Panc1 (cell line): ENCODE data around the gene NINJ2.
"Not testable (repeated sequence)": the region's sequence is repeated elsewhere in the genome, so short reads cannot be mapped to it uniquely, and the experiment has no call there.

Experiments
- POLR2AphosphoS5 ChIP-seq: IDR thresholded peaks from 2 replicates; pipeline ENCODE4 v1.6.1; 2012; ENCODE audit warnings: mild to moderate bottlenecking, low read depth, low read length, moderate library complexity
- SIN3A ChIP-seq: IDR thresholded peaks from 2 replicates; pipeline ENCODE4 v1.6.1; 2012; ENCODE audit warnings: low read depth, mild to moderate bottlenecking, low read length, moderate library complexity, borderline replicate concordance; ENCODE audit not compliant: insufficient read depth
- TCF7L2 ChIP-seq: IDR thresholded peaks from 2 replicates; pipeline ENCODE4 v1.6.1; 2011; ENCODE audit warnings: mild to moderate bottlenecking, low read depth, low read length, inconsistent platforms
- TF ChIP-seq, protein P1 (sequence below): fragments of 450-650 bp; IDR thresholded peaks from 2 replicates; pipeline ENCODE4 v1.5.1; 2017; ENCODE audit warnings: mild to moderate bottlenecking
- TF ChIP-seq, protein P2 (sequence below), 2 experiments: IDR thresholded peaks; 2 replicates each; pipeline ENCODE4 v1.6.1; 2011 to 2012; ENCODE audit warnings: low read depth in 2 of 2, control low read depth in 1 of 2, low read length in 1 of 2, mild to moderate bottlenecking in 1 of 2, moderate library complexity in 1 of 2; ENCODE audit not compliant: insufficient read depth in 1 of 2

DNA sequence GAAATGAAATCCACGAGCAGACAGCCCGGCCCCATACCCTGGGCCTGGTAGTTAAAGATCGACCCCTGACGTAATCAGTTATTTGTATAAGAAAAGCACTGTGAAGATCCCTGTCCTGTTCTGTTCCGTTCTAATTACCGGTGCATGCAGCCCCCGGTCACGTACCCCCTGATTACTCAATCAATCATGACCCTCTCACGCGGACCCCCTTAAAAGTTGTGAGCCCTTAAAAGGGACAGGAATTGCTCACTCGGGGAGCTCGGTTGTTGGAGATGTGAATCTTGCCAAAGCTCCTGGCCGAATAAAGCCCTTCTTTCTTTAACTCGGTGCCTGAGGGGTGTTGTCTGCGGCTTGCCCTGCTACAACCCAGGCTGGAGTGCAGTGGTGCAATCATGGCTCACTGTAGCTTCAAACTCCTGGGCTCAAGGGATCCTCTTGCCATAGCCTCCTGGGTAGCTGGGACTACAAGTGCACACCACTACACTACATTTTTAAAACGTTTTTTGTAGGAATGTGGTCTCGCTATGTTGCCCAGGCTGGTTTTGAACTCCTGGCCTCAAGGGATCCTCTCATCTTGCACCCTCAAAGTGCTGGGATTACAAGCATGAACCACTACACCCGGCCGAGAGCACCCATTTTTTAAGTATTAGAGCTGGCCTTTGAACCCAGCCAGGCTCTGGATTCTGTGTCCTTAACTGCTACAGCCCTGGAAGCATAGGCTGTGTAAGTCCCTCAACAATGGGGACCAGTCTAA, 85.1 kb downstream of the NINJ2 start:
- TF ChIP-seq, protein P1, sequence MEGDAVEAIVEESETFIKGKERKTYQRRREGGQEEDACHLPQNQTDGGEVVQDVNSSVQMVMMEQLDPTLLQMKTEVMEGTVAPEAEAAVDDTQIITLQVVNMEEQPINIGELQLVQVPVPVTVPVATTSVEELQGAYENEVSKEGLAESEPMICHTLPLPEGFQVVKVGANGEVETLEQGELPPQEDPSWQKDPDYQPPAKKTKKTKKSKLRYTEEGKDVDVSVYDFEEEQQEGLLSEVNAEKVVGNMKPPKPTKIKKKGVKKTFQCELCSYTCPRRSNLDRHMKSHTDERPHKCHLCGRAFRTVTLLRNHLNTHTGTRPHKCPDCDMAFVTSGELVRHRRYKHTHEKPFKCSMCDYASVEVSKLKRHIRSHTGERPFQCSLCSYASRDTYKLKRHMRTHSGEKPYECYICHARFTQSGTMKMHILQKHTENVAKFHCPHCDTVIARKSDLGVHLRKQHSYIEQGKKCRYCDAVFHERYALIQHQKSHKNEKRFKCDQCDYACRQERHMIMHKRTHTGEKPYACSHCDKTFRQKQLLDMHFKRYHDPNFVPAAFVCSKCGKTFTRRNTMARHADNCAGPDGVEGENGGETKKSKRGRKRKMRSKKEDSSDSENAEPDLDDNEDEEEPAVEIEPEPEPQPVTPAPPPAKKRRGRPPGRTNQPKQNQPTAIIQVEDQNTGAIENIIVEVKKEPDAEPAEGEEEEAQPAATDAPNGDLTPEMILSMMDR: not testable (repeated sequence)
- TF ChIP-seq POLR2AphosphoS5, SIN3A, TCF7L2: not testable (repeated sequence)
- TF ChIP-seq, protein P2, sequence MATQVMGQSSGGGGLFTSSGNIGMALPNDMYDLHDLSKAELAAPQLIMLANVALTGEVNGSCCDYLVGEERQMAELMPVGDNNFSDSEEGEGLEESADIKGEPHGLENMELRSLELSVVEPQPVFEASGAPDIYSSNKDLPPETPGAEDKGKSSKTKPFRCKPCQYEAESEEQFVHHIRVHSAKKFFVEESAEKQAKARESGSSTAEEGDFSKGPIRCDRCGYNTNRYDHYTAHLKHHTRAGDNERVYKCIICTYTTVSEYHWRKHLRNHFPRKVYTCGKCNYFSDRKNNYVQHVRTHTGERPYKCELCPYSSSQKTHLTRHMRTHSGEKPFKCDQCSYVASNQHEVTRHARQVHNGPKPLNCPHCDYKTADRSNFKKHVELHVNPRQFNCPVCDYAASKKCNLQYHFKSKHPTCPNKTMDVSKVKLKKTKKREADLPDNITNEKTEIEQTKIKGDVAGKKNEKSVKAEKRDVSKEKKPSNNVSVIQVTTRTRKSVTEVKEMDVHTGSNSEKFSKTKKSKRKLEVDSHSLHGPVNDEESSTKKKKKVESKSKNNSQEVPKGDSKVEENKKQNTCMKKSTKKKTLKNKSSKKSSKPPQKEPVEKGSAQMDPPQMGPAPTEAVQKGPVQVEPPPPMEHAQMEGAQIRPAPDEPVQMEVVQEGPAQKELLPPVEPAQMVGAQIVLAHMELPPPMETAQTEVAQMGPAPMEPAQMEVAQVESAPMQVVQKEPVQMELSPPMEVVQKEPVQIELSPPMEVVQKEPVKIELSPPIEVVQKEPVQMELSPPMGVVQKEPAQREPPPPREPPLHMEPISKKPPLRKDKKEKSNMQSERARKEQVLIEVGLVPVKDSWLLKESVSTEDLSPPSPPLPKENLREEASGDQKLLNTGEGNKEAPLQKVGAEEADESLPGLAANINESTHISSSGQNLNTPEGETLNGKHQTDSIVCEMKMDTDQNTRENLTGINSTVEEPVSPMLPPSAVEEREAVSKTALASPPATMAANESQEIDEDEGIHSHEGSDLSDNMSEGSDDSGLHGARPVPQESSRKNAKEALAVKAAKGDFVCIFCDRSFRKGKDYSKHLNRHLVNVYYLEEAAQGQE (IDR thresholded peaks at IDR 0.05; ENCODE audit: insufficient read depth in 1 of 2, low read depth in 2 of 2, low read length in 1 of 2): not testable (repeated sequence)
